Measurements from ENCODE around the gene GRK3.

GRK3 gene

GRCh38 chr22:25697978-25698377, 133.5 kb downstream of the GRK3 start:
- H3K4me1 ChIP-seq (ENCODE audit: insufficient read depth, insufficient read length): peaks cover 2% of the 10 kb centered on the region
- H3K9ac ChIP-seq (ENCODE audit: insufficient read length, low read depth): no peak overlapping the region
- TF ChIP-seq SUZ12 (IDR thresholded peaks at IDR 0.05; ENCODE audit: extremely low read depth, insufficient read depth, insufficient read length): no peak
- no peak for TF ChIP-seq ZNF274 (IDR thresholded peaks at IDR 0.05; ENCODE audit: low read depth, low read length)
- TF ChIP-seq YY1 (IDR thresholded peaks at IDR 0.05; ENCODE audit: insufficient read depth, insufficient read length): no peak
- no peak overlapping the region for H3K4me3 ChIP-seq (ENCODE audit: insufficient read length, low read depth)
- no peak for DNase-seq (ENCODE audit: low read depth, low spot score)
- no peaks in the 10 kb centered on the region for H3K9me3 ChIP-seq (ENCODE audit: insufficient read depth, low read length)
- H3K27me3 ChIP-seq (ENCODE audit: insufficient read depth, insufficient read length): no peaks in the 10 kb centered on the region
- H3K36me3 ChIP-seq (ENCODE audit: insufficient read depth, insufficient read length, low read length): no peaks in the 10 kb centered on the region

DNA sequence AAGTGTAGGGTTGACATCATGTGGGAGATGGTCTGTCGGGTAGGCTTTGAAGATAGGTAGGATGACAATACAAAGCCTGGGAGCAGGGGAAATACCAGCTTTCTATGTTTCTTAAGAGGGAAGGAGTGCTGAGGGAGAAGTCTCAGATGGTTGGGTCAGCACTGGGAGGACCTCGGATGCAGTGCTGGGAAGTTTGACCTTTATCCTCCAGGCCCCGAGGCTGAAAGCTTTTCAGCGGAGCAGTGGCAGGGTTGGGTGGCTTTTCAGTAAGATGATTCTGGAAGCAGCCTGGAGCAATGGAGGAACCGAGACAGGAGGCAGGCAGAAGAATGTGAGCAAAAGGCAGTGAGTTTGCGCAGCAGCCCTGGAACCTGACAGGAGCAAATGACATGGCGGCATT, 134.0 kb downstream of the GRK3 start:
- TF ChIP-seq SUZ12 (IDR thresholded peaks at IDR 0.05; ENCODE audit: extremely low read depth, insufficient read depth, insufficient read length) (no peak), YY1 (IDR thresholded peaks at IDR 0.05; ENCODE audit: insufficient read depth, insufficient read length) (no peak), ZNF274 (IDR thresholded peaks at IDR 0.05; ENCODE audit: low read depth, low read length) (no peak)
- no peak for DNase-seq (ENCODE audit: low read depth, low spot score)
- peaks cover 2% of the 10 kb centered on the region for H3K4me1 ChIP-seq (ENCODE audit: insufficient read depth, insufficient read length)

DNA sequence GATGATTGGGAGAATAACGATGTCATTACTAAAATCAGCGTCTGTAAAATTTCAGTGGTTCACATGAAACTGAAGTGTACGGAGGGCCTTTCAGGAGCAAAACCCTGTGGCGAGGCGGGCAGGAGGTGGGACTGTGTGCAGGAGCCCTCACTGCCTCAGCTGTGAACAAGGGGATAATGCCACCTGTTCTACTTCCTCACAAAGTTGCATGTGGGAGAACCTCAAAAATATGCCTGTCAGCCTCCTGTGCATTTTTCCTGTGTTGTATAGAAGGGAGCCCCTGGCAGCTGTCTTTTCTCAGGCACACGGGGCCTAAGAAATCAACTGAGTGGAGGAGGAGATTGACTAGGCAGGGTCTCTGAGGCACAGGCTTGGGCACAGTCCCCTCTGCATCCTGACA, 134.5 kb downstream of the GRK3 start:
- no peaks in the 10 kb centered on the region for H3K36me3 ChIP-seq (ENCODE audit: insufficient read depth, insufficient read length, low read length)
- no peaks in the 10 kb centered on the region for H3K9me3 ChIP-seq (ENCODE audit: insufficient read depth, low read length)
- no peak overlapping the region for H3K4me3 ChIP-seq (ENCODE audit: insufficient read length, low read depth)
- TF ChIP-seq ZNF274 (IDR thresholded peaks at IDR 0.05; ENCODE audit: low read depth, low read length) (no peak), SUZ12 (IDR thresholded peaks at IDR 0.05; ENCODE audit: extremely low read depth, insufficient read depth, insufficient read length) (no peak), YY1 (IDR thresholded peaks at IDR 0.05; ENCODE audit: insufficient read depth, insufficient read length) (no peak)
- no peak overlapping the region for H3K9ac ChIP-seq (ENCODE audit: insufficient read length, low read depth)
- H3K27me3 ChIP-seq (ENCODE audit: insufficient read depth, insufficient read length): no peaks in the 10 kb centered on the region
- no peak for DNase-seq (ENCODE audit: low read depth, low spot score)
- peaks cover 2% of the 10 kb centered on the region for H3K4me1 ChIP-seq (ENCODE audit: insufficient read depth, insufficient read length)

More for the DNA sequence above, 134.0 kb downstream of the GRK3 start:
- Histone ChIP-seq H3K36me3 (ENCODE audit: insufficient read depth, insufficient read length, low read length) (no peaks in the 10 kb centered on the region), H3K9me3 (ENCODE audit: insufficient read depth, low read length) (no peaks in the 10 kb centered on the region), H3K9ac (ENCODE audit: insufficient read length, low read depth) (no peak overlapping the region), H3K4me3 (ENCODE audit: insufficient read length, low read depth) (no peak overlapping the region), H3K27me3 (ENCODE audit: insufficient read depth, insufficient read length) (no peaks in the 10 kb centered on the region)

DNA sequence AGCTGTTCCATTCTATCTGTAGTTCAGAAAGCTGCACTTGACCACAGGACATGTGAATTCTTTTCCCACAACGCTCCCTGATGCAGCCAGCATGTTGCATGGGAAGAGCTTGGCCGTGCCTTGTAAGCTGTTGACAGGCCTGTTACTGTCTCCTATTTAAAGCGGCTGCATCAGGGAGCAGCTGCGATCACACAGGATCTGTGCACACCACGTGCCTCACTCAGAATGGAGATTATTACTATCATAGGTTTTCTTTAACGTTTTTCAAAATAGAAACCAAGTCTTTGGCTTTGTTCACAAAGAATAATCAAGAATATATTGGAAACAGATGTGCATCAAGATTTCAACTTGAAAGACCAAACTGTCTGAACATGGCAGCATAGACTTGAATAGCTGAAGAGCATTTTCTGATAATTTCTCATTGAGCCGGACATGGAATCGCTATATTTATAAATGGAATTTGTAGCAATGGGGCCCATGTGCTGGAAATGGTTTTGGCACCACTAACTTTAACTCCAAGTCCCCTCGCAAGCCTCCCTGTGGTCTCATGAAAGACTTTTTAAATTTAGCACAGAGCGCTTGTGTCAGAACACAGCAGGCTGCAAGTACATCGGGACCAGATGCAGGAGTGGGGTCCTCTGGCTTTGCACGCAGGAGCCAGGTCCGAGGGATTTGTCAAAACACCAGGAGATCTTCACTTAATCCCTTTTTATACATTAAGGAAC, 136.7 kb downstream of the GRK3 start:
- no peak overlapping the region for H3K4me3 ChIP-seq (ENCODE audit: insufficient read length, low read depth)
- TF ChIP-seq ZNF274 (IDR thresholded peaks at IDR 0.05; ENCODE audit: low read depth, low read length): no peak
- no peak for TF ChIP-seq SUZ12 (IDR thresholded peaks at IDR 0.05; ENCODE audit: extremely low read depth, insufficient read depth, insufficient read length)
- TF ChIP-seq YY1 (IDR thresholded peaks at IDR 0.05; ENCODE audit: insufficient read depth, insufficient read length): no peak
- H3K36me3 ChIP-seq (ENCODE audit: insufficient read depth, insufficient read length, low read length): no peaks in the 10 kb centered on the region
- no peak overlapping the region for H3K9ac ChIP-seq (ENCODE audit: insufficient read length, low read depth)
- H3K27me3 ChIP-seq (ENCODE audit: insufficient read depth, insufficient read length): no peaks in the 10 kb centered on the region
- no peaks in the 10 kb centered on the region for H3K9me3 ChIP-seq (ENCODE audit: insufficient read depth, low read length)
- DNase-seq (ENCODE audit: low read depth, low spot score): no peak
- no peaks in the 10 kb centered on the region for H3K4me1 ChIP-seq (ENCODE audit: insufficient read depth, insufficient read length)

DNA sequence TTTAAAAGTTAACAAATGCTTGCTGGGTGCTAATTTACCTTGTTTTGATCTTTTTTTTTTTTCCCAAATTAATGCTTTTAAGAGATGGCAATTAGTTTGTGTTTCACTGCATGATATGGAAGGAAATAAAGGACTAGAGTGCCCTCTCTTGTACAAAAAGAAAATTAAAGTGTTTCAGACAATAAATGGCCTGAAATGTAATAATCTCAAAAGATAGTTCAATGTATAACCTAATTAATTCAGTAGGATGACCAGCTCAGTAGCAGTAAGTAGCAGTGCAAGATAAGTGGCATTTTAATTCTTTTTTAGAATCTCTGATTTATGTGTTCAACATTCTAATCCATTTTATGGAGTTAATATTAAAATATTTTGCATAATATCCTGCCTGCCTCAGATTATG, 137.6 kb downstream of the GRK3 start:
- no peaks in the 10 kb centered on the region for H3K36me3 ChIP-seq (ENCODE audit: insufficient read depth, insufficient read length, low read length)
- H3K9ac ChIP-seq (ENCODE audit: insufficient read length, low read depth): no peak overlapping the region
- no peak for DNase-seq (ENCODE audit: low read depth, low spot score)
- H3K27me3 ChIP-seq (ENCODE audit: insufficient read depth, insufficient read length): no peaks in the 10 kb centered on the region
- H3K4me1 ChIP-seq (ENCODE audit: insufficient read depth, insufficient read length): no peaks in the 10 kb centered on the region
- no peaks in the 10 kb centered on the region for H3K9me3 ChIP-seq (ENCODE audit: insufficient read depth, low read length)
- TF ChIP-seq YY1 (IDR thresholded peaks at IDR 0.05; ENCODE audit: insufficient read depth, insufficient read length) (no peak), SUZ12 (IDR thresholded peaks at IDR 0.05; ENCODE audit: extremely low read depth, insufficient read depth, insufficient read length) (no peak), ZNF274 (IDR thresholded peaks at IDR 0.05; ENCODE audit: low read depth, low read length) (no peak)
- no peak overlapping the region for H3K4me3 ChIP-seq (ENCODE audit: insufficient read length, low read depth)

- Histone ChIP-seq H3K4me1 (ENCODE audit: insufficient read depth, insufficient read length) (no peaks in the 10 kb centered on the region), H3K36me3 (ENCODE audit: insufficient read depth, insufficient read length, low read length) (no peaks in the 10 kb centered on the region), H3K4me3 (ENCODE audit: insufficient read length, low read depth) (no peak overlapping the region), H3K27me3 (ENCODE audit: insufficient read depth, insufficient read length) (no peaks in the 10 kb centered on the region), H3K9me3 (ENCODE audit: insufficient read depth, low read length) (no peaks in the 10 kb centered on the region), H3K9ac (ENCODE audit: insufficient read length, low read depth) (no peak overlapping the region)
- TF ChIP-seq SUZ12 (IDR thresholded peaks at IDR 0.05; ENCODE audit: extremely low read depth, insufficient read depth, insufficient read length): no peak
- TF ChIP-seq ZNF274 (IDR thresholded peaks at IDR 0.05; ENCODE audit: low read depth, low read length): no peak
- DNase-seq (ENCODE audit: low read depth, low spot score): no peak
These were observed 138.2 kb downstream of the GRK3 start for GRCh38 chr22:25702571-25703167.

DNA sequence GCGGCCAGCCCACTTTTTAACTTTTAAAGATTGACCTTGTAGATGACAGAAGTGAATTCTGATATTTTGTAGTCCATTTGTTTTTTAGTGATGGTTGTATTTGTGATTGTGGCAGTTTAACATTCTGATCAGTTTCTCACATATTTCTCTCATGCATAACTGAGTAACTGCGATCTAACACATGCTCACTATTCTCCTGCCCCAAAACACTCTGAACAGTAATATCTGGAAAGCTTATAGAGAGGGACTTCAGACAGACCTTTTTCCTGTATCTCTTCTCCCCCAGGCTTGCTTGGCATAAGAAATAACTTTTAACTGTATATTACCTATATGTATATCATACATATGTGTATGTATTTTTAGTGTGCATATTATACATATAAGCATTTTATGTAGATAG, 140.2 kb downstream of the GRK3 start:
- H3K36me3 ChIP-seq (ENCODE audit: insufficient read depth, insufficient read length, low read length): no peaks in the 10 kb centered on the region
- TF ChIP-seq ZNF274 (IDR thresholded peaks at IDR 0.05; ENCODE audit: low read depth, low read length): no peak
- no peak for TF ChIP-seq SUZ12 (IDR thresholded peaks at IDR 0.05; ENCODE audit: extremely low read depth, insufficient read depth, insufficient read length)
- no peak for TF ChIP-seq YY1 (IDR thresholded peaks at IDR 0.05; ENCODE audit: insufficient read depth, insufficient read length)

More for the DNA sequence above, 140.2 kb downstream of the GRK3 start:
- no peak for DNase-seq (ENCODE audit: low read depth, low spot score)
- Histone ChIP-seq H3K4me3 (ENCODE audit: insufficient read length, low read depth) (no peak overlapping the region), H3K27me3 (ENCODE audit: insufficient read depth, insufficient read length) (no peaks in the 10 kb centered on the region), H3K9ac (ENCODE audit: insufficient read length, low read depth) (no peak overlapping the region), H3K4me1 (ENCODE audit: insufficient read depth, insufficient read length) (peaks cover 3% of the 10 kb centered on the region), H3K9me3 (ENCODE audit: insufficient read depth, low read length) (no peaks in the 10 kb centered on the region)

All from NT2/D1 (cell line).